GM18519 (cell line): ENCODE results near the gene RNH1.
"Not testable (repeated sequence)": the region's sequence is repeated elsewhere in the genome, so short reads cannot be mapped to it uniquely, and the experiment has no call there.

ENCODE experiments used
- ATAC-seq: cut with Tn5 transposase; IDR thresholded peaks from one replicate; pipeline ENCODE4 v1.9.1; 2021; ENCODE audit warnings: mild to moderate bottlenecking, moderate library complexity; ENCODE audit not compliant: unreplicated experiment, low FRiP score

Gene RNH1

GRCh38 chr11:520428-521176 lies 13.6 kb upstream of the RNH1 start:
- ATAC-seq, result no peak

- peak; percentile 58 for ATAC-seq
These were observed 11.6 kb upstream of the RNH1 start for GRCh38 chr11:518463-519202.

GRCh38 chr11:516918-517685 lies 10.1 kb upstream of the RNH1 start:
- ATAC-seq, result not testable (repeated sequence)

- no peak for ATAC-seq
These were observed 9.4 kb upstream of the RNH1 start for GRCh38 chr11:516400-516799.

GRCh38 chr11:515131-515530 lies 8.1 kb upstream of the RNH1 start:
- ATAC-seq, result no peak

- no peak for ATAC-seq
These were observed 7.6 kb upstream of the RNH1 start for GRCh38 chr11:514606-515005.

GRCh38 chr11:512761-513595 lies 5.9 kb upstream of the RNH1 start:
- ATAC-seq, result no peak

- no peak for ATAC-seq
These were observed 1.9 kb upstream of the RNH1 start for GRCh38 chr11:508956-509355.

- no peak for ATAC-seq
These were observed 879 bp upstream of the RNH1 start for GRCh38 chr11:507727-508515.

- ATAC-seq, result peak; percentile 50
These were observed 626 bp downstream of the RNH1 start for GRCh38 chr11:506238-506994.

- no peak for ATAC-seq
These were observed 2.1 kb downstream of the RNH1 start for GRCh38 chr11:504994-505344.

GRCh38 chr11:504053-504993 lies 2.7 kb downstream of the RNH1 start:
- no peak for ATAC-seq

GRCh38 chr11:503179-503981 lies 3.7 kb downstream of the RNH1 start:
- no peak for ATAC-seq

GRCh38 chr11:502288-503178 lies 4.5 kb downstream of the RNH1 start:
- no peak for ATAC-seq

- no peak for ATAC-seq
These were observed 5.3 kb downstream of the RNH1 start for GRCh38 chr11:501683-502287.
